ENCODE data around the gene CD82. TPM values are rescaled to one million over a fixed set of nuclear protein-coding genes. Genes with fewer than 3 reads are reported as not detected.

Gene CD82
- total and polyA plus RNA-seq, 2 donors (not counting 1 experiment from before 2014, with no cell fraction given), result 192 to 438 TPM

DNA sequence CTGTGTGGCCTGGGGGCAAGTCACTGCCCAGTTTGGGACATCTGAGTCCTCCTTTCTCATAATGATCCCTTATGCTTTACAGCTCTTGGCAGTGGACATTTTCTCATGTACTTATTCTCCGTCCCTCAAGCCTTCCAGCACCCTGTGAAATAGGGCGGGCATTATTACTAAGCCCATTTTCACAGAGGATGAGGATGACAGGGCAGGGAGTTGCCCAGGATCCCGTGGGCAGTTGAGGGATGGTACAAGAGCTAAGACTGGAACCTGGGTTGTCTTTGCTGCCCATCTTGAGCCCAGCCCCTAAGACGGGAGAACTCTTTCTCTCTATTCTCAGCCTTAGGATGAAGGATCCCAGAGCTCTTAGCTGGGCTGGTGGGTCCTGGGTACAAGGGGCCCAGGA, 11.2 kb downstream of the CD82 start:
- ChIA-PET POLR2A (interaction anchor here (0.7 to 1.4 kb wide), 2 partner anchors 13 to 33 kb away, joined by 3 to 4 read pairs; no protein-coding TSS in a partner anchor), CTCF (interaction anchor here (1.5 to 2.9 kb wide), 2 partner anchors 35 to 40 kb away, joined by 7 to 16 read pairs; no protein-coding TSS in a partner anchor)
- no peaks in the 10 kb centered on the region for H3K9me3 ChIP-seq (ENCODE audit: control extremely low read depth in 1 of 3, control insufficient read depth in 2 of 3, insufficient read depth in 1 of 3, low read length in 2 of 3)
- Mint-ChIP-seq H3K27ac (peak overlapping the region; percentile 92), H3K4me1 (peaks cover 97% of the 10 kb centered on the region), H3K4me3 (peak overlapping the region; percentile 82), H3K9me3 (ENCODE audit: insufficient read depth) (no peaks in the 10 kb centered on the region), H3K27me3 (no peaks in the 10 kb centered on the region)
- H3K79me2 ChIP-seq (ENCODE audit: control insufficient read depth, insufficient read depth, low read length), result peaks cover 100% of the 10 kb centered on the region
- no peak overlapping the region for H3K4me3 ChIP-seq (ENCODE audit: control extremely low read depth in 1 of 5, extremely low read depth in 1 of 5, insufficient read depth in 1 of 5, low read depth in 2 of 5, low read length in 4 of 5)
- H3K9ac ChIP-seq (ENCODE audit: low read length), result no peak overlapping the region
- H3K4me2 ChIP-seq (replicated peaks; ENCODE audit: low read depth, low read length, poor library complexity, severe bottlenecking), result peak overlapping the region; percentile 49
- H3K27ac ChIP-seq (ENCODE audit: low read length in 2 of 2), result peak overlapping the region in 1 of 2 donors; percentile 64
- WGBS (ENCODE audit: insufficient coverage), result 83% methylated on average over 2 of the region's 4 CpGs
- no peak for ATAC-seq (ENCODE audit: low read depth)
- no peak overlapping the region for H2AFZ ChIP-seq (ENCODE audit: insufficient read depth, low read depth, low read length, poor library complexity, severe bottlenecking)
- no peak for TF ChIP-seq EZH2 (IDR thresholded peaks at IDR 0.05; ENCODE audit: borderline replicate concordance, insufficient read depth, low read depth, low read length, poor library complexity, severe bottlenecking)
- TF ChIP-seq, protein P1, sequence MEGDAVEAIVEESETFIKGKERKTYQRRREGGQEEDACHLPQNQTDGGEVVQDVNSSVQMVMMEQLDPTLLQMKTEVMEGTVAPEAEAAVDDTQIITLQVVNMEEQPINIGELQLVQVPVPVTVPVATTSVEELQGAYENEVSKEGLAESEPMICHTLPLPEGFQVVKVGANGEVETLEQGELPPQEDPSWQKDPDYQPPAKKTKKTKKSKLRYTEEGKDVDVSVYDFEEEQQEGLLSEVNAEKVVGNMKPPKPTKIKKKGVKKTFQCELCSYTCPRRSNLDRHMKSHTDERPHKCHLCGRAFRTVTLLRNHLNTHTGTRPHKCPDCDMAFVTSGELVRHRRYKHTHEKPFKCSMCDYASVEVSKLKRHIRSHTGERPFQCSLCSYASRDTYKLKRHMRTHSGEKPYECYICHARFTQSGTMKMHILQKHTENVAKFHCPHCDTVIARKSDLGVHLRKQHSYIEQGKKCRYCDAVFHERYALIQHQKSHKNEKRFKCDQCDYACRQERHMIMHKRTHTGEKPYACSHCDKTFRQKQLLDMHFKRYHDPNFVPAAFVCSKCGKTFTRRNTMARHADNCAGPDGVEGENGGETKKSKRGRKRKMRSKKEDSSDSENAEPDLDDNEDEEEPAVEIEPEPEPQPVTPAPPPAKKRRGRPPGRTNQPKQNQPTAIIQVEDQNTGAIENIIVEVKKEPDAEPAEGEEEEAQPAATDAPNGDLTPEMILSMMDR (IDR thresholded peaks at IDR 0.05), result no peak
- H3K36me3 ChIP-seq (replicated peaks in 1 of 2; ENCODE audit: control extremely low read depth in 1 of 2, control insufficient read depth in 1 of 2, extremely low read depth in 1 of 2, insufficient read depth in 2 of 2, low read length in 1 of 2), result peaks cover 0 to 64% of the 10 kb centered on the region in 2 experiments
- intact Hi-C loops (cut with micrococcal nuclease), result no loop called here
- DNase-seq, result no peak
- peaks cover 77 to 93% of the 10 kb centered on the region in 2 donors for H3K4me1 ChIP-seq (ENCODE audit: control insufficient read depth in 2 of 2, insufficient read depth in 2 of 2, low read length in 2 of 2)
- no peaks in the 10 kb centered on the region for H3K27me3 ChIP-seq (replicated peaks in 1 of 4; ENCODE audit: control extremely low read depth in 1 of 4, control insufficient read depth in 3 of 4, insufficient read depth in 4 of 4, low read length in 3 of 4)
- peaks cover 96% of the 10 kb centered on the region for H4K20me1 ChIP-seq (ENCODE audit: control insufficient read depth, insufficient read depth, low read length, poor library complexity, severe bottlenecking)

DNA sequence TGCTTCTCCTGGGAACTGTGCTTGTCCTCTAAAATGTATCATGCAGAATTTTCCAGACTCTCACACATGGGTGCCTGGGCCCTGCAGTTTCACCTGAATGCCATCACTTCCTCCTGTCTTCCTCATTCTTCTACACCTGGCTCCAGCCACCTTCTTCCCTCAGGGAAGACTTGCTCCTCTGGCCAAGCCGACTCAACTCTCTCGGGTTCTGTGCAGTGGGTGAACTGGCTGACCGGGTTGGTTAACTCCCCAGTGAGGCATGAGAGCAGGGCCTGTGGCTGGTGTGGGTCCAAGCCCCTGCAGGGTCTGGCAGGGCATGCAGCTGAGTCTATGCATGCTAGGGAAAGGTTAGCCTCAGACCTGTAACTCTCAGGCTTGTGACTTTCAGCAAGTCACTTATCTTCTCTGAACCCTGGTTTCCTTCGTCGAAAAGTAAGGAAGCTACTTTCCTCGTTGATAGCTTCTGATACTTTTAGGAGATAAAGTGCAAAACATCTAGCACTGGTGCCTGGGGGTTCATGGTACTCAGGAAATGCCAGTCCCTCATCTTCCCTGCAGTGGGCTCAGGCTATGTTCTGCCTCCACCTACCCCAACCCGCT, 11.9 kb downstream of the CD82 start:
- Mint-ChIP-seq H3K4me1 (peaks cover 97% of the 10 kb centered on the region), H3K27me3 (no peaks in the 10 kb centered on the region), H3K27ac (peak overlapping the region; percentile 92), H3K4me3 (peak overlapping the region; percentile 82), H3K9me3 (ENCODE audit: insufficient read depth) (no peaks in the 10 kb centered on the region)
- Histone ChIP-seq H2AFZ (ENCODE audit: insufficient read depth, low read depth, low read length, poor library complexity, severe bottlenecking) (no peak overlapping the region), H3K4me3 (ENCODE audit: control extremely low read depth in 1 of 5, extremely low read depth in 1 of 5, insufficient read depth in 1 of 5, low read depth in 2 of 5, low read length in 4 of 5) (no peak overlapping the region), H3K9ac (ENCODE audit: low read length) (peak overlapping the region; percentile 4), H3K4me1 (ENCODE audit: control insufficient read depth in 2 of 2, insufficient read depth in 2 of 2, low read length in 2 of 2) (peaks cover 75 to 93% of the 10 kb centered on the region in 2 donors), H3K36me3 (replicated peaks in 1 of 2; ENCODE audit: control extremely low read depth in 1 of 2, control insufficient read depth in 1 of 2, extremely low read depth in 1 of 2, insufficient read depth in 2 of 2, low read length in 1 of 2) (peaks cover 2 to 66% of the 10 kb centered on the region in 2 experiments), H3K9me3 (ENCODE audit: control extremely low read depth in 1 of 3, control insufficient read depth in 2 of 3, insufficient read depth in 1 of 3, low read length in 2 of 3) (peaks cover 0 to 2% (median 0%) of the 10 kb centered on the region in 3 donors), H3K4me2 (replicated peaks; ENCODE audit: low read depth, low read length, poor library complexity, severe bottlenecking) (peak overlapping the region; percentile 49), H3K27ac (ENCODE audit: low read length in 2 of 2) (peak overlapping the region in 1 of 2 donors; percentile 64), H4K20me1 (ENCODE audit: control insufficient read depth, insufficient read depth, low read length, poor library complexity, severe bottlenecking) (peaks cover 97% of the 10 kb centered on the region), H3K27me3 (replicated peaks in 1 of 4; ENCODE audit: control extremely low read depth in 1 of 4, control insufficient read depth in 3 of 4, insufficient read depth in 4 of 4, low read length in 3 of 4) (no peaks in the 10 kb centered on the region), H3K79me2 (ENCODE audit: control insufficient read depth, insufficient read depth, low read length) (peaks cover 100% of the 10 kb centered on the region)
- CTCF ChIA-PET, result interaction anchor here (1.0 to 2.9 kb wide), 5 partner anchors 20 to 40 kb away, joined by 3 to 16 read pairs (median 5); no protein-coding TSS in a partner anchor
- POLR2A ChIA-PET, result interaction anchor here (0.7 to 2.1 kb wide), 6 partner anchors 8 to 35 kb away, joined by 3 to 12 read pairs (median 4); no protein-coding TSS in a partner anchor
- intact Hi-C loops (cut with micrococcal nuclease), result no loop called here
- TF ChIP-seq, protein P1 (IDR thresholded peaks at IDR 0.05), result no peak
- TF ChIP-seq EZH2 (IDR thresholded peaks at IDR 0.05; ENCODE audit: borderline replicate concordance, insufficient read depth, low read depth, low read length, poor library complexity, severe bottlenecking), result no peak
- DNase-seq (no peak), ATAC-seq (ENCODE audit: low read depth) (no peak)
- WGBS (ENCODE audit: insufficient coverage), result 27% methylated on average over 6 of the region's 7 CpGs
